Osteoblast (primary cell): Measurements from ENCODE around the gene USP6NL. TPM values are rescaled to one million over a fixed set of nuclear protein-coding genes. Genes with fewer than 3 reads are reported as not detected.
"Not testable (repeated sequence)": the region's sequence is repeated elsewhere in the genome, so short reads cannot be mapped to it uniquely, and the experiment has no call there.

Source experiments
- DNase-seq: peaks from one replicate; pipeline ENCODE4 v3.0.0; 2011; ENCODE audit warnings: low spot score, mixed read lengths; ENCODE audit not compliant: insufficient read length; ENCODE audit errors: missing footprints
- H2AFZ ChIP-seq: 2 replicates; pipeline ENCODE4 v1.6.0; 2011; ENCODE audit warnings: mild to moderate bottlenecking, low read length
- H3K27ac ChIP-seq: 2 replicates; pipeline ENCODE4 v1.5.1; 2011; ENCODE audit warnings: mild to moderate bottlenecking, low read depth, low read length, moderate library complexity
- H3K27me3 ChIP-seq: 2 replicates; pipeline ENCODE4 v1.6.0; 2012; ENCODE audit warnings: mild to moderate bottlenecking, control low read depth, inconsistent platforms, low read length, moderate library complexity; ENCODE audit not compliant: insufficient read depth
- H3K36me3 ChIP-seq: 2 replicates; pipeline ENCODE4 v1.5.1; 2011; ENCODE audit warnings: mild to moderate bottlenecking, low read length, control low read depth, moderate library complexity; ENCODE audit not compliant: insufficient read depth
- H3K4me1 ChIP-seq: 2 replicates; pipeline ENCODE4 v1.5.1; 2011; ENCODE audit warnings: mild to moderate bottlenecking, low read length, control low read depth, moderate library complexity; ENCODE audit not compliant: insufficient read depth
- H3K4me2 ChIP-seq: 2 replicates; pipeline ENCODE4 v1.6.0; 2011; ENCODE audit warnings: mild to moderate bottlenecking, low read length; ENCODE audit not compliant: insufficient read depth
- H3K4me3 ChIP-seq: fragments of 200-600 bp; sonication (generic); 3 replicates; pipeline ENCODE4 v1.5.1; 2012; ENCODE audit warnings: mild to moderate bottlenecking, low read length, inconsistent platforms; ENCODE audit not compliant: insufficient read depth
- H3K79me2 ChIP-seq: 2 replicates; pipeline ENCODE4 v1.6.0; 2012; ENCODE audit warnings: mild to moderate bottlenecking, low read length, control low read depth, inconsistent platforms; ENCODE audit not compliant: insufficient read depth
- H3K9me3 ChIP-seq: 2 replicates; pipeline ENCODE4 v1.5.1; 2011; ENCODE audit warnings: low read depth, low read length, control low read depth
- H4K20me1 ChIP-seq: 2 replicates; pipeline ENCODE4 v1.6.0; 2012; ENCODE audit warnings: mild to moderate bottlenecking, low read length, control low read depth; ENCODE audit not compliant: insufficient read depth
- CTCF ChIP-seq: IDR thresholded peaks from 2 replicates; pipeline ENCODE4 v1.5.1; 2011; ENCODE audit warnings: mild to moderate bottlenecking, low read depth, low read length, moderate library complexity; ENCODE audit errors: extremely low read depth
- total RNA-seq: library from RNA; depleted of rRNA; stranded (reverse); fragments of >200 nt; gene quantifications from 2 replicates; pipeline ENCODE4 v1.2.3, GENCODE V29; 2012

Gene USP6NL
- total RNA-seq, 1 donor = 13.8 TPM

GRCh38 chr10:11441151-11441535 is 170.3 kb downstream of the USP6NL start:
- H3K4me3 ChIP-seq = no peak overlapping the region
- no peaks in the 10 kb centered on the region for H3K79me2 ChIP-seq
- no peak for DNase-seq
- peaks cover 4% of the 10 kb centered on the region for H3K27me3 ChIP-seq
- H3K27ac ChIP-seq = no peak overlapping the region
- H3K4me2 ChIP-seq = no peak overlapping the region
- no peaks in the 10 kb centered on the region for H3K9me3 ChIP-seq
- H3K36me3 ChIP-seq = no peaks in the 10 kb centered on the region
- no peaks in the 10 kb centered on the region for H4K20me1 ChIP-seq
- no peak overlapping the region for H2AFZ ChIP-seq
- no peaks in the 10 kb centered on the region for H3K4me1 ChIP-seq
- no peak for TF ChIP-seq CTCF

GRCh38 chr10:11440250-11441150 is 170.9 kb downstream of the USP6NL start:
- H3K27ac ChIP-seq = no peak overlapping the region
- H3K36me3 ChIP-seq = no peaks in the 10 kb centered on the region
- peaks cover 4% of the 10 kb centered on the region for H3K27me3 ChIP-seq
- H3K79me2 ChIP-seq = no peaks in the 10 kb centered on the region
- DNase-seq = no peak
- H2AFZ ChIP-seq = no peak overlapping the region
- no peaks in the 10 kb centered on the region for H3K9me3 ChIP-seq
- no peak for TF ChIP-seq CTCF
- no peaks in the 10 kb centered on the region for H4K20me1 ChIP-seq
- no peak overlapping the region for H3K4me3 ChIP-seq
- no peak overlapping the region for H3K4me2 ChIP-seq
- H3K4me1 ChIP-seq = no peaks in the 10 kb centered on the region

GRCh38 chr10:11439523-11440053 is 171.9 kb downstream of the USP6NL start:
- TF ChIP-seq CTCF = no peak
- no peaks in the 10 kb centered on the region for H3K4me1 ChIP-seq
- no peak overlapping the region for H3K27ac ChIP-seq
- no peaks in the 10 kb centered on the region for H3K79me2 ChIP-seq
- no peaks in the 10 kb centered on the region for H4K20me1 ChIP-seq
- DNase-seq = no peak
- no peaks in the 10 kb centered on the region for H3K9me3 ChIP-seq
- no peak overlapping the region for H3K4me2 ChIP-seq
- no peak overlapping the region for H3K4me3 ChIP-seq
- H3K36me3 ChIP-seq = no peaks in the 10 kb centered on the region
- H3K27me3 ChIP-seq = peaks cover 4% of the 10 kb centered on the region
- no peak overlapping the region for H2AFZ ChIP-seq

- Histone ChIP-seq H3K27me3 (peaks cover 4% of the 10 kb centered on the region), H3K79me2 (no peaks in the 10 kb centered on the region), H3K4me1 (no peaks in the 10 kb centered on the region), H3K9me3 (no peaks in the 10 kb centered on the region), H3K36me3 (no peaks in the 10 kb centered on the region), H4K20me1 (no peaks in the 10 kb centered on the region), H3K4me3 (no peak overlapping the region), H2AFZ (no peak overlapping the region), H3K27ac (no peak overlapping the region), H3K4me2 (no peak overlapping the region)
- no peak for TF ChIP-seq CTCF
- DNase-seq = no peak
Measured at GRCh38 chr10:11437391-11438142, 173.9 kb downstream of the USP6NL start.

GRCh38 chr10:11436445-11436844 is 175.0 kb downstream of the USP6NL start:
- DNase-seq, H3K4me2 ChIP-seq, H3K4me1 ChIP-seq, H4K20me1 ChIP-seq, H3K36me3 ChIP-seq, H3K27ac ChIP-seq, H3K4me3 ChIP-seq, H3K27me3 ChIP-seq, H2AFZ ChIP-seq, H3K9me3 ChIP-seq, H3K79me2 ChIP-seq: not testable (repeated sequence)
